HepG2 (cell line): Measurements from ENCODE around the gene TSHZ1. TPM values are rescaled to one million over a fixed set of nuclear protein-coding genes. Genes with fewer than 3 reads are reported as not detected.

ENCODE experiments used
- ATAC-seq: fragments of 200-7000 bp; cut with Tn5 transposase; 3 replicates; pipeline ENCODE4 v1.9.1; 2020; ENCODE audit warnings: mild to moderate bottlenecking, moderate library complexity
- BruUV-seq: library from RNA; stranded (reverse); fragments of 400-500 nt; replicated peaks from 2 replicates; lab custom pipeline; 2021; lab: Mats Ljungman, UMichigan
- CTCF ChIA-PET: fragments of 300-600 bp; formaldehyde crosslinking; extraction: SDS; loops from one replicate; lab custom pipeline; 2021; ENCODE audit warnings: low total read pairs, inconsistent platforms, low intra/inter-chr PET ratio; lab: Yijun Ruan, JAX
- POLR2A ChIA-PET: fragments of 350-600 bp; sonication (Branson Sonifier 250); formaldehyde crosslinking; loops from one replicate; lab custom pipeline; 2020; ENCODE audit warnings: antibody characterized with exemption, inconsistent platforms; lab: Yijun Ruan, JAX
- DNase-seq: peaks from one replicate; pipeline ENCODE4 v3.0.0-alpha.2; 2015; ENCODE audit warnings: low spot score
- FAIRE-seq: peaks from 3 replicates; lab custom pipeline; 2011; peaks lifted over from hg19 to GRCh38; lab: Jason Lieb, UNC
- H2AFZ ChIP-seq: one replicate; pipeline ENCODE4 v1.6.1; 2011; ENCODE audit warnings: low read length, inconsistent platforms
- H3K27ac ChIP-seq: fragments of 300-600 bp; 3 replicates; pipeline ENCODE4 v1.8.0; 2011; ENCODE audit warnings: mixed run types, mild to moderate bottlenecking, mixed read lengths, low read length, inconsistent platforms; ENCODE audit not compliant: insufficient read depth; ENCODE audit errors: extremely low read length
- H3K27me3 ChIP-seq, 2 experiments: fragments of 200-600 bp in 1 of 2; 2 replicates in 1 of 2; 3 replicates in 1 of 2; pipeline versions ENCODE4 v1.6.0 to v1.8.0; 2011; ENCODE audit warnings: low read length in 2 of 2, mild to moderate bottlenecking in 2 of 2, moderate library complexity in 2 of 2, inconsistent platforms in 1 of 2; ENCODE audit not compliant: insufficient read depth in 2 of 2, control insufficient read depth in 1 of 2
- H3K36me3 ChIP-seq, 2 experiments: fragments of 200-600 bp in 1 of 2; replicated peaks in 1 of 2; 2 replicates in 1 of 2; 3 replicates in 1 of 2; pipeline versions ENCODE4 v1.5.1 to v1.8.0; 2011; ENCODE audit warnings: low read length in 2 of 2, inconsistent platforms in 1 of 2; ENCODE audit not compliant: insufficient read depth in 2 of 2, control insufficient read depth in 1 of 2
- H3K4me1 ChIP-seq: 2 replicates; pipeline ENCODE4 v1.5.1; 2012; ENCODE audit warnings: low read length, inconsistent platforms; ENCODE audit not compliant: insufficient read depth
- H3K4me2 ChIP-seq: 2 replicates; pipeline ENCODE4 v1.6.0; 2011; ENCODE audit warnings: low read depth, low read length, inconsistent platforms
- H3K4me3 ChIP-seq, 3 experiments: fragments of 200-600 bp in 1 of 3; sonication (generic), shearing (Covaris generic) in 1 of 3; replicated peaks in 1 of 3; 2 replicates each; pipeline ENCODE4 v1.5.1; 2011 to 2016; ENCODE audit warnings: low read length in 3 of 3, inconsistent platforms in 2 of 3, low read depth in 2 of 3, mild to moderate bottlenecking in 2 of 3, control low read depth in 1 of 3, mixed read lengths in 1 of 3; ENCODE audit not compliant: insufficient read depth in 1 of 3
- H3K79me2 ChIP-seq: one replicate; pipeline ENCODE4 v1.6.1; 2011; ENCODE audit warnings: low read length, inconsistent platforms; ENCODE audit not compliant: insufficient read depth
- H3K9ac ChIP-seq: 2 replicates; pipeline ENCODE4 v1.6.0; 2011; ENCODE audit warnings: mild to moderate bottlenecking, low read depth, low read length, inconsistent platforms; ENCODE audit not compliant: insufficient read depth
- H3K9me3 ChIP-seq: 2 replicates; pipeline ENCODE4 v1.5.1; 2012; ENCODE audit warnings: mild to moderate bottlenecking, low read length
- H4K20me1 ChIP-seq: 2 replicates; pipeline ENCODE4 v1.6.0; 2011; ENCODE audit warnings: inconsistent platforms, mild to moderate bottlenecking, low read length, moderate library complexity; ENCODE audit not compliant: insufficient read depth
- ATAD3A ChIP-seq: sonication (generic); formaldehyde crosslinking; IDR thresholded peaks from 2 replicates; pipeline ENCODE4 v1.4.0; 2020; ENCODE audit warnings: missing genetic modification reagents
- BORCS8-MEF2B ChIP-seq: sonication (generic); formaldehyde crosslinking; IDR thresholded peaks from 2 replicates; pipeline ENCODE4 v1.8.0; 2022; ENCODE audit warnings: mild to moderate bottlenecking, missing genetic modification reagents
- CENPT ChIP-seq: sonication (generic); formaldehyde crosslinking; IDR thresholded peaks from 2 replicates; pipeline ENCODE4 v1.8.0; 2022; ENCODE audit warnings: low read depth, mild to moderate bottlenecking, moderate library complexity, missing genetic modification reagents
- ESRRA ChIP-seq: sonication (generic); formaldehyde crosslinking; IDR thresholded peaks from 2 replicates; pipeline ENCODE4 v1.5.1; 2020; ENCODE audit warnings: mild to moderate bottlenecking, low read depth, missing genetic modification reagents
- ETV6 ChIP-seq: sonication (generic); formaldehyde crosslinking; conservative IDR thresholded peaks from 2 replicates; pipeline ENCODE4 v1.4.0; 2020; ENCODE audit warnings: missing genetic modification reagents
- MED1 ChIP-seq: sonication (generic); formaldehyde crosslinking; IDR thresholded peaks from 2 replicates; pipeline ENCODE4 v1.4.0; 2020; ENCODE audit warnings: missing genetic modification reagents
- NFE2 ChIP-seq: sonication (generic); formaldehyde crosslinking; IDR thresholded peaks from 2 replicates; pipeline ENCODE4 v1.4.0; 2020; ENCODE audit warnings: missing genetic modification reagents
- NFIB ChIP-seq: sonication (generic); formaldehyde crosslinking; IDR thresholded peaks from 2 replicates; pipeline ENCODE4 v1.9.0; 2021; ENCODE audit warnings: missing genetic modification reagents, mild to moderate bottlenecking, borderline replicate concordance
- PCBP1 ChIP-seq: fragments of 200-400 bp; formaldehyde crosslinking; IDR thresholded peaks from 2 replicates; pipeline ENCODE4 v1.6.1; 2017; ENCODE audit warnings: mild to moderate bottlenecking, low read depth, low read length, borderline replicate concordance
- SIN3B ChIP-seq: fragments of 150-350 bp; IDR thresholded peaks from 2 replicates; pipeline ENCODE4 v1.6.1; 2014; ENCODE audit warnings: low read length
- YEATS2 ChIP-seq: sonication (generic); formaldehyde crosslinking; IDR thresholded peaks from 2 replicates; pipeline ENCODE4 v1.4.0; 2020; ENCODE audit warnings: missing genetic modification reagents, borderline replicate concordance
- whole genome bisulfite sequencing: methylation state at CpG from one replicate; pipeline ENCODE4 v1.1.6; 2017; ENCODE audit warnings: low lambda C conversion rate; 5-methylcytosine and 5-hydroxymethylcytosine counted together
- in situ Hi-C: cut with HindIII; loops from 2 replicates; pipeline ENCODE4 v1.10.0; 2017; ENCODE audit warnings: low pct_unique_long_range_greater_than_20kb; ENCODE audit not compliant: extremely low pct_ligation_motif_present
- intact Hi-C: fragments of 100-400 bp; cut with micrococcal nuclease; formaldehyde crosslinking; loops from one replicate; pipeline ENCODE4 v1.10.0; 2022; ENCODE audit not compliant: unreplicated experiment
- polyA plus RNA-seq, 8 experiments: library from polyadenylated mRNA; depleted of rRNA in 3 of 8; stranded (reverse) in 7 of 8; unstranded in 1 of 8; fragments of >200 nt; fragmentation: Illumina TruSeq in 4 of 8; extraction: Trizol in 4 of 8; gene quantifications; 2 replicates each; pipeline versions ENCODE4 v1.2.1 to v1.2.3, GENCODE V29; 2011 to 2016; ENCODE audit warnings: low read depth in 4 of 8, missing spikeins in 1 of 8, mixed read lengths in 1 of 8; ENCODE audit not compliant: insufficient read depth in 1 of 8
- total RNA-seq, 5 experiments: library from RNA; depleted of rRNA; stranded (reverse); fragments of >200 nt; fragmentation: Illumina TruSeq; extraction: Trizol; gene quantifications; 2 replicates each; pipeline ENCODE4 v1.2.3, GENCODE V29; 2016; ENCODE audit warnings: low read depth in 1 of 5
- TF ChIP-seq, protein P1 (sequence below): IDR thresholded peaks from 2 replicates; pipeline ENCODE4 v1.6.1; 2016; ENCODE audit warnings: mild to moderate bottlenecking, missing biosample characterization, missing genetic modification reagents
- TF ChIP-seq, protein P2 (sequence below): sonication (generic); formaldehyde crosslinking; IDR thresholded peaks from 2 replicates; pipeline ENCODE4 v1.8.0; 2022; ENCODE audit warnings: mild to moderate bottlenecking, missing genetic modification reagents, borderline replicate concordance
- TF ChIP-seq, protein P3 (sequence below): sonication (generic); formaldehyde crosslinking; IDR thresholded peaks from 2 replicates; pipeline ENCODE4 v1.5.0; 2020; ENCODE audit warnings: mild to moderate bottlenecking, missing genetic modification reagents, borderline replicate concordance
- TF ChIP-seq, protein P4 (sequence below): IDR thresholded peaks from 2 replicates; pipeline ENCODE4 v1.6.1; 2016; ENCODE audit warnings: missing biosample characterization, missing genetic modification reagents, low read depth
- TF ChIP-seq, protein P5 (sequence below): IDR thresholded peaks from 2 replicates; pipeline ENCODE4 v1.4.0; 2020; ENCODE audit warnings: mild to moderate bottlenecking, missing genetic modification reagents

Gene TSHZ1
- total and polyA plus RNA-seq, 2 of the 13 experiments (the other 11 are each of a cell fraction or from before 2014, with no cell fraction given), result 2.5 to 2.7 TPM

DNA sequence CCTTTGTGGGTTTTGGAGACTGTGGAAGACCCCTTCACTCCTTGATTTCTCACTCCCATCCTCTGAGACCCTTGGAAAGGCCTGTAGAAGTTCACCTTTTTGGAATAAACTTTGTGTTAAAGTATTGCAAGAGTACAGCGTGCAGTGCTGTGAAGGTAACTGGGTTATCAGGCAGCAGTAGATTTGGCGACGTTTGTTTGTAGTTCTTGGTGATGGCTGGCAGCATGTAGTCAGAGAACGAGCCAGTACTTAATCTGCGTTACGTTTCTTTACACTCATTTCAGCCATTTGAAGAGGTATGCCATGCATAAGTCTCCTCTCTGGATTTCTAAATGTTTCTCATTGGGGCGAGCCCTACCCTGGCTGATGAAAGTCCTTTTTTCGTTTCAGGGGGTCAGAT lies 64.6 kb downstream of the TSHZ1 start:
- CTCF ChIA-PET, result no interaction called here
- WGBS, result 98% methylated on average over 8 of the region's 8 CpGs
- Histone ChIP-seq H3K36me3 (no peaks in the 10 kb centered on the region), H3K79me2 (no peaks in the 10 kb centered on the region), H3K4me2 (no peak overlapping the region), H2AFZ (no peak overlapping the region), H4K20me1 (0 out of 2 replicates have a peak, but pooled peaks cover 2% of the 10 kb centered on the region), H3K27me3 (no peaks in the 10 kb centered on the region), H3K4me1 (no peaks in the 10 kb centered on the region), H3K4me3 (no peak overlapping the region), H3K9me3 (no peaks in the 10 kb centered on the region), H3K9ac (no peak overlapping the region), H3K27ac (no peak overlapping the region)
- intact Hi-C loops, result no loop called here
- in situ Hi-C loops, result no loop called here
- BruUV-seq, result no TSS peak
- ATAC-seq (no peak), FAIRE-seq (no peak), DNase-seq (no peak)
- POLR2A ChIA-PET, result no interaction called here
- TF ChIP-seq PCBP1, result no peak
- TF ChIP-seq ATAD3A (CRISPR knock-in tag), result no peak
- no peak for TF ChIP-seq ETV6 (CRISPR knock-in tag)
- TF ChIP-seq YEATS2 (CRISPR knock-in tag), result no peak
- no peak for TF ChIP-seq SIN3B
- no peak for TF ChIP-seq ESRRA (CRISPR knock-in tag)
- TF ChIP-seq, protein P1, sequence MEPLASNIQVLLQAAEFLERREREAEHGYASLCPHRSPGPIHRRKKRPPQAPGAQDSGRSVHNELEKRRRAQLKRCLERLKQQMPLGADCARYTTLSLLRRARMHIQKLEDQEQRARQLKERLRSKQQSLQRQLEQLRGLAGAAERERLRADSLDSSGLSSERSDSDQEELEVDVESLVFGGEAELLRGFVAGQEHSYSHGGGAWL, result no peak
- TF ChIP-seq NFE2 (CRISPR knock-in tag), result no peak
- no peak for TF ChIP-seq NFIB (CRISPR knock-in tag)
- TF ChIP-seq, protein P2, sequence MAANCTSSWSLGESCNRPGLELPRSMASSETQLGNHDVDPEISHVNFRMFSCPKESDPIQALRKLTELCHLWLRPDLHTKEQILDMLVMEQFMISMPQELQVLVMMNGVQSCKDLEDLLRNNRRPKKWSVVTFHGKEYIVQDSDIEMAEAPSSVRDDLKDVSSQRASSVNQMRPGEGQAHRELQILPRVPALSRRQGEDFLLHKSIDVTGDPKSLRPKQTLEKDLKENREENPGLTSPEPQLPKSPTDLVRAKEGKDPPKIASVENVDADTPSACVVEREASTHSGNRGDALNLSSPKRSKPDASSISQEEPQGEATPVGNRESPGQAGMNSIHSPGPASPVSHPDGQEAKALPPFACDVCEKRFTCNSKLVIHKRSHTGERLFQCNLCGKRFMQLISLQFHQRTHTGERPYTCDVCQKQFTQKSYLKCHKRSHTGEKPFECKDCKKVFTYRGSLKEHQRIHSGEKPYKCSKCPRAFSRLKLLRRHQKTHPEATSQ (CRISPR knock-in tag), result no peak
- TF ChIP-seq, protein P3, sequence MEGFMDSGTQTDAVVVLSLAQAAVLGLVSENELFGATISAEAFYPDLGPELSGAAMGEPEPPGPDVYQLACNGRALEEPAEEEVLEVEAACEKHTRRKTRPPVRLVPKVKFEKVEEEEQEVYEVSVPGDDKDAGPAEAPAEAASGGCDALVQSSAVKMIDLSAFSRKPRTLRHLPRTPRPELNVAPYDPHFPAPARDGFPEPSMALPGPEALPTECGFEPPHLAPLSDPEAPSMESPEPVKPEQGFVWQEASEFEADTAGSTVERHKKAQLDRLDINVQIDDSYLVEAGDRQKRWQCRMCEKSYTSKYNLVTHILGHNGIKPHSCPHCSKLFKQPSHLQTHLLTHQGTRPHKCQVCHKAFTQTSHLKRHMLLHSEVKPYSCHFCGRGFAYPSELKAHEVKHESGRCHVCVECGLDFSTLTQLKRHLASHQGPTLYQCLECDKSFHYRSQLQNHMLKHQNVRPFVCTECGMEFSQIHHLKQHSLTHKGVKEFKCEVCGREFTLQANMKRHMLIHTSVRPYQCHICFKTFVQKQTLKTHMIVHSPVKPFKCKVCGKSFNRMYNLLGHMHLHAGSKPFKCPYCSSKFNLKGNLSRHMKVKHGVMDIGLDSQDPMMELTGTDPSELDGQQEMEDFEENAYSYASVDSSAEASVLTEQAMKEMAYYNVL (CRISPR knock-in tag), result no peak
- TF ChIP-seq, protein P4, sequence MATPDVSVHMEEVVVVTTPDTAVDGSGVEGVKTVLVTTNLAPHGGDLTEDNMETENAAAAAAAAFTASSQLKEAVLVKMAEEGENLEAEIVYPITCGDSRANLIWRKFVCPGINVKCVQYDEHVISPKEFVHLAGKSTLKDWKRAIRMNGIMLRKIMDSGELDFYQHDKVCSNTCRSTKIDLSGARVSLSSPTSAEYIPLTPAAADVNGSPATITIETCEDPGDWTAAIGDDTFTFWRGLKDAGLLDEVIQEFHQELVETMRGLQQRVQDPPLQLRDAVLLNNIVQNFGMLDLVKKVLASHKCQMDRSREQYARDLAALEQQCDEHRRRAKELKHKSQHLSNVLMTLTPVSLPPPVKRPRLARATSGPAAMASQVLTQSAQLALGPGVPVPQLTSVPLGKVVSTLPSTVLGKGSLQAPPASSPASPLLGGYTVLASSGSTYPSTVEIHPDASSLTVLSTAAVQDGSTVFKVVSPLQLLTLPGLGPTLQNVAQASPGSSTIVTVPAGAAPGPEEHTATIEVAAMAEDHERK, result no peak
- no peak for TF ChIP-seq BORCS8-MEF2B (CRISPR knock-in tag)
- no peak for TF ChIP-seq CENPT
- no peak for TF ChIP-seq MED1 (CRISPR knock-in tag)
- TF ChIP-seq, protein P5, sequence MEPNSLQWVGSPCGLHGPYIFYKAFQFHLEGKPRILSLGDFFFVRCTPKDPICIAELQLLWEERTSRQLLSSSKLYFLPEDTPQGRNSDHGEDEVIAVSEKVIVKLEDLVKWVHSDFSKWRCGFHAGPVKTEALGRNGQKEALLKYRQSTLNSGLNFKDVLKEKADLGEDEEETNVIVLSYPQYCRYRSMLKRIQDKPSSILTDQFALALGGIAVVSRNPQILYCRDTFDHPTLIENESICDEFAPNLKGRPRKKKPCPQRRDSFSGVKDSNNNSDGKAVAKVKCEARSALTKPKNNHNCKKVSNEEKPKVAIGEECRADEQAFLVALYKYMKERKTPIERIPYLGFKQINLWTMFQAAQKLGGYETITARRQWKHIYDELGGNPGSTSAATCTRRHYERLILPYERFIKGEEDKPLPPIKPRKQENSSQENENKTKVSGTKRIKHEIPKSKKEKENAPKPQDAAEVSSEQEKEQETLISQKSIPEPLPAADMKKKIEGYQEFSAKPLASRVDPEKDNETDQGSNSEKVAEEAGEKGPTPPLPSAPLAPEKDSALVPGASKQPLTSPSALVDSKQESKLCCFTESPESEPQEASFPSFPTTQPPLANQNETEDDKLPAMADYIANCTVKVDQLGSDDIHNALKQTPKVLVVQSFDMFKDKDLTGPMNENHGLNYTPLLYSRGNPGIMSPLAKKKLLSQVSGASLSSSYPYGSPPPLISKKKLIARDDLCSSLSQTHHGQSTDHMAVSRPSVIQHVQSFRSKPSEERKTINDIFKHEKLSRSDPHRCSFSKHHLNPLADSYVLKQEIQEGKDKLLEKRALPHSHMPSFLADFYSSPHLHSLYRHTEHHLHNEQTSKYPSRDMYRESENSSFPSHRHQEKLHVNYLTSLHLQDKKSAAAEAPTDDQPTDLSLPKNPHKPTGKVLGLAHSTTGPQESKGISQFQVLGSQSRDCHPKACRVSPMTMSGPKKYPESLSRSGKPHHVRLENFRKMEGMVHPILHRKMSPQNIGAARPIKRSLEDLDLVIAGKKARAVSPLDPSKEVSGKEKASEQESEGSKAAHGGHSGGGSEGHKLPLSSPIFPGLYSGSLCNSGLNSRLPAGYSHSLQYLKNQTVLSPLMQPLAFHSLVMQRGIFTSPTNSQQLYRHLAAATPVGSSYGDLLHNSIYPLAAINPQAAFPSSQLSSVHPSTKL (CRISPR knock-in tag), result no peak
